HL-60 (cell line): Measurements from ENCODE around the gene LRRC7.

Experiments
- DNase-seq, 2 experiments: peaks; one replicate each; pipeline ENCODE4 v3.0.0-alpha.2; 2010 to 2020; ENCODE audit warnings: low read depth in 1 of 2, low spot score in 1 of 2
- H3K27ac ChIP-seq: fragments of 250-450 bp; sonication (Bioruptor Pico); replicated peaks from 2 replicates; pipeline ENCODE4 v1.5.1; 2020; ENCODE audit warnings: mild to moderate bottlenecking, moderate library complexity
- H3K27me3 ChIP-seq: fragments of 250-450 bp; sonication (Bioruptor Pico); 2 replicates; pipeline ENCODE4 v1.5.1; 2021; ENCODE audit warnings: mild to moderate bottlenecking, moderate library complexity; ENCODE audit not compliant: insufficient read depth, poor library complexity, severe bottlenecking
- H3K4me3 ChIP-seq: replicated peaks from 2 replicates; pipeline ENCODE4 v1.5.1; 2011; ENCODE audit warnings: mild to moderate bottlenecking, control low read depth, low read length; ENCODE audit not compliant: insufficient read depth
- GABPA ChIP-seq: IDR thresholded peaks from 2 replicates; pipeline ENCODE4 v1.6.1; 2012; ENCODE audit warnings: low read depth
- POLR2AphosphoS5 ChIP-seq: IDR thresholded peaks from 2 replicates; pipeline ENCODE4 v1.6.1; 2012; ENCODE audit warnings: low read depth
- SPI1 ChIP-seq: IDR thresholded peaks from 2 replicates; pipeline ENCODE4 v1.6.1; 2012; ENCODE audit warnings: low read depth, mild to moderate bottlenecking, borderline replicate concordance
- TF ChIP-seq, protein P1 (sequence below): IDR thresholded peaks from 2 replicates; pipeline ENCODE4 v1.6.1; 2012; ENCODE audit warnings: low read depth; ENCODE audit not compliant: insufficient replicate concordance
- TF ChIP-seq, protein P2 (sequence below): IDR thresholded peaks from one replicate; pipeline ENCODE4 v1.5.1; 2011; ENCODE audit warnings: low read length, control low read depth, inconsistent platforms; ENCODE audit not compliant: insufficient read depth

LRRC7 gene

DNA sequence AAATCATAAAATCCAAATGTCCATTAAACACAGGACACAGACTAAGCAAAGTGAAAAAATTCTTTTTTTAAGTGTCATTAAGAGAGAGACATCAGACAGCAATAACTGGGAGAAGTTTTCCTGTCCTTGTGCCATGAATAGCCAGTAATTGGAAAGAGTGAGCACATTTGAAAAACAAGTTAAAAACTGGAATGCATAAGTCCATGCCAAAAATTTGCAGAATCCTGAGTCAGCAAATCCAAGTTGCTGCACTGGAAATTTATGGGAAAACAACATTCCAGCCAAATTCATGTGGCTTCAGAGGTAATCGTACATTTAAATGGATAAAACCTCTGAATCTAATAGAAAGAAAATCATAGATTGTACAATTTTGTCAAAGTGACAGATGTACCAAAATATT is 346.3 kb downstream of the LRRC7 start:
- Histone ChIP-seq H3K27ac (no peak overlapping the region), H3K4me3 (no peak overlapping the region), H3K27me3 (no peaks in the 10 kb centered on the region)
- no peak for DNase-seq
- TF ChIP-seq, protein P1, sequence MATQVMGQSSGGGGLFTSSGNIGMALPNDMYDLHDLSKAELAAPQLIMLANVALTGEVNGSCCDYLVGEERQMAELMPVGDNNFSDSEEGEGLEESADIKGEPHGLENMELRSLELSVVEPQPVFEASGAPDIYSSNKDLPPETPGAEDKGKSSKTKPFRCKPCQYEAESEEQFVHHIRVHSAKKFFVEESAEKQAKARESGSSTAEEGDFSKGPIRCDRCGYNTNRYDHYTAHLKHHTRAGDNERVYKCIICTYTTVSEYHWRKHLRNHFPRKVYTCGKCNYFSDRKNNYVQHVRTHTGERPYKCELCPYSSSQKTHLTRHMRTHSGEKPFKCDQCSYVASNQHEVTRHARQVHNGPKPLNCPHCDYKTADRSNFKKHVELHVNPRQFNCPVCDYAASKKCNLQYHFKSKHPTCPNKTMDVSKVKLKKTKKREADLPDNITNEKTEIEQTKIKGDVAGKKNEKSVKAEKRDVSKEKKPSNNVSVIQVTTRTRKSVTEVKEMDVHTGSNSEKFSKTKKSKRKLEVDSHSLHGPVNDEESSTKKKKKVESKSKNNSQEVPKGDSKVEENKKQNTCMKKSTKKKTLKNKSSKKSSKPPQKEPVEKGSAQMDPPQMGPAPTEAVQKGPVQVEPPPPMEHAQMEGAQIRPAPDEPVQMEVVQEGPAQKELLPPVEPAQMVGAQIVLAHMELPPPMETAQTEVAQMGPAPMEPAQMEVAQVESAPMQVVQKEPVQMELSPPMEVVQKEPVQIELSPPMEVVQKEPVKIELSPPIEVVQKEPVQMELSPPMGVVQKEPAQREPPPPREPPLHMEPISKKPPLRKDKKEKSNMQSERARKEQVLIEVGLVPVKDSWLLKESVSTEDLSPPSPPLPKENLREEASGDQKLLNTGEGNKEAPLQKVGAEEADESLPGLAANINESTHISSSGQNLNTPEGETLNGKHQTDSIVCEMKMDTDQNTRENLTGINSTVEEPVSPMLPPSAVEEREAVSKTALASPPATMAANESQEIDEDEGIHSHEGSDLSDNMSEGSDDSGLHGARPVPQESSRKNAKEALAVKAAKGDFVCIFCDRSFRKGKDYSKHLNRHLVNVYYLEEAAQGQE, result no peak
- no peak for TF ChIP-seq SPI1
- TF ChIP-seq, protein P2, sequence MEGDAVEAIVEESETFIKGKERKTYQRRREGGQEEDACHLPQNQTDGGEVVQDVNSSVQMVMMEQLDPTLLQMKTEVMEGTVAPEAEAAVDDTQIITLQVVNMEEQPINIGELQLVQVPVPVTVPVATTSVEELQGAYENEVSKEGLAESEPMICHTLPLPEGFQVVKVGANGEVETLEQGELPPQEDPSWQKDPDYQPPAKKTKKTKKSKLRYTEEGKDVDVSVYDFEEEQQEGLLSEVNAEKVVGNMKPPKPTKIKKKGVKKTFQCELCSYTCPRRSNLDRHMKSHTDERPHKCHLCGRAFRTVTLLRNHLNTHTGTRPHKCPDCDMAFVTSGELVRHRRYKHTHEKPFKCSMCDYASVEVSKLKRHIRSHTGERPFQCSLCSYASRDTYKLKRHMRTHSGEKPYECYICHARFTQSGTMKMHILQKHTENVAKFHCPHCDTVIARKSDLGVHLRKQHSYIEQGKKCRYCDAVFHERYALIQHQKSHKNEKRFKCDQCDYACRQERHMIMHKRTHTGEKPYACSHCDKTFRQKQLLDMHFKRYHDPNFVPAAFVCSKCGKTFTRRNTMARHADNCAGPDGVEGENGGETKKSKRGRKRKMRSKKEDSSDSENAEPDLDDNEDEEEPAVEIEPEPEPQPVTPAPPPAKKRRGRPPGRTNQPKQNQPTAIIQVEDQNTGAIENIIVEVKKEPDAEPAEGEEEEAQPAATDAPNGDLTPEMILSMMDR, result no peak
- no peak for TF ChIP-seq POLR2AphosphoS5
- no peak for TF ChIP-seq GABPA

DNA sequence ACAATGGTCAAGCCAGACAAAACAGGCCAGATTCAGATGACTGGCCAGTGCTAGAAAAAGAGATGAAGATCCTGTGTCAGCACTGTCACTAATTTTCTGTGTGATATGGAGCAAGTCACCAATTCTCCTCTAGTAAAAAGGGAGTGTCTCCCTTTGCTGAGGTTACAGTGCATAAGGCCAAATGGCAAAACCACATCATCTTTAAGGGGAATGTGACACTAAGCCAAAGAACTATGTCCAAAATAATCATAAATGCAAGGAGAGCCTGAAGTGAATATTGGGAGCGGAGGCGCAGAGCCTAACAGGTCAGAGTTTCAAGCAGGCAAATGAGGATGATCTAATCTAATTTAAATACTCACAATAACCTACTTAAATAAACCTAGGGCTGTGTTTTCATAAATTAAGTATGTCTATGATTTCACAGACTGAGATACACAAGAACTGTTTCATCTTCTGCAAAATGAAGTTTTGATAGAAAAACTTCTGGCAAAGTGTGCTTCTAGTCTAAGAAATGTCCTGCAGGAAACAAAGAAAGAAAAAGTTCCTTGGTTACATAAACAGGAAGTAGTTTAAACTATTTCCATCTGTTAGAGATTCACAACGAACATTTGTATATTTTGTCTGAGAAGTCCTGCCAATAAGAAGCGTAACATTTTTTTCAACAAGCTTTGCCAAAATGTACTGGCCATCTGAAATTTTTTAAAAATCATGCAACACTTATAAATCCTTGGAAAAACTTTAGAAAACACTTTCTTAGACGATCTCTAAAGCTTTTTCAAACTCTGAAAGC is 347.4 kb downstream of the LRRC7 start:
- TF ChIP-seq, protein P2, result no peak
- no peak for TF ChIP-seq POLR2AphosphoS5
- no peak for DNase-seq
- H3K27ac ChIP-seq, result no peak overlapping the region
- no peak overlapping the region for H3K4me3 ChIP-seq
- H3K27me3 ChIP-seq, result no peaks in the 10 kb centered on the region

DNA sequence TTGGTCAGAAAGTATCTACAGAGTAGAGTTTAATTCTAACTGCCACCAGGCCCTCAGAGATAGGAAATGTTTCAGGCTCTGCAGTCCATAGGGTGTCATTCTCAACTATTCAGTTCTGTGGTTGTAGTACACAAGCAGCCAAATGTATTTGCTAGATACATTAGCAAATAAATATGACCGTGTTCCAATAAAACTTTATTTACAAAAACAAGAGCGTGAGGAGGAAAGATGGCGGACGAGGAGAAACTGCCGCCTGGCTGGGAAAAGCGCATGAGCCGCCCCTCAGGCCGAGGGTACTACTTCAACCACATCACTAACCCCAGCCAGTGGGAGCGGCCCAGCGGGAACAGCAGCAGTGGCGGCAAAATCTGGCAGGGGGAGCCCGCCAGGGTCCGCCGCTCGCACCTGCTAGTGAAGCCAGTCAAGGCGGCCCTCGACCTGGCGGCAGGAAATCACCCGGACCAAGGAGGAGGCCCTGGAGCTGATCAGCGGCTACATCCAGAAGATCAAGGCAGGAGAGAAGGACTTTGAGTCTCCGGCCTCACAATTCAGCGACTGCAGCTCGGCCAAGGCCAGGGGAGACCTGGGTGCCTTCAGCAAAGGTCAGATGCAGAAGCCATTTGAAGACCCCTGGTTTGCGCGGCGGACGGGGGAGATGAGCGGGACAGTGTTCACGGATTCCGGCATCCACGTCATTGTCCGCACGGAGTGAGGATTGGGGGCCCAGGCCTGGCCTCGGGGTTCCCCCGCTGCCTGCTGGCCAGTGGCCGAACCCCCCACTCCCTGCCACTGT is 351.6 kb downstream of the LRRC7 start:
- Histone ChIP-seq H3K27me3 (no peaks in the 10 kb centered on the region), H3K27ac (no peak overlapping the region), H3K4me3 (no peak overlapping the region)
- no peak for DNase-seq
- TF ChIP-seq, protein P1, result no peak
- TF ChIP-seq, protein P2, result no peak
- no peak for TF ChIP-seq GABPA
- no peak for TF ChIP-seq POLR2AphosphoS5
- TF ChIP-seq SPI1, result no peak
